ENCODE results near the gene GUCA1A. TPM values are rescaled to one million over a fixed set of nuclear protein-coding genes. Genes with fewer than 3 reads are reported as not detected.

GUCA1A gene
- total RNA-seq, 1 experiment from 2014 or later, result 17.2 TPM

DNA sequence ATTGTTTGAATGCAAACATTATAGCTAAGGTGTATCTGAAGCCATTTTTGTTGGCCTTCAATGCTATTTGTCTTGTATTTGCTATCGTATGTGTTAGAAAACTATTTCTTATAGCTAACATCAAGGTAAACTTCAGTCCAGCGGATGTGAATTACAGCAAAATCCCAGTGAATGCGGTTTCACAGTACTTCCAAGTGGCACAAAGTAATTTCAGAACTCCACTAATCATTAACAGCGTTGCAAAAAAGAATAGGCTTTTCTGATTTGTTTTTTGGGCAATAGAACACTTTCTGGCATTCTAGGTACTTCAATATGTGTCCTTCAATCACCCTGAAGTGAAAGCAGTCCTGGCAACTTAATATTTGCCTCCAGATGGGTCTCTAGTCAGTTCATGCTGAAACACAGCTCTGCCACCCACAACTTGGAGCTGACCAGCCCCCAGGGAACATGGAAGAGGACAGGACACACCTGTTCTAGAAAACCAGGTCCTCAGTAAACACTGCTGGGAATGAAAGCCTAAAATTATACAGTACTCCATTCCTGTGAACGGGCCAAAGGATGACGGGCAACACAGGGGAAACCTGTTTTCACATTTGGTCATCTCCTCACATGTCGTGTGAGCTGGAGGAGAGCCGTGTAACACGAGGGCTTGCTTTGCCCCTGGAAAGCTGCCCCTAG lies 54.1 kb downstream of the GUCA1A start:
- Histone ChIP-seq H3K4me2 (ENCODE audit: insufficient read depth, insufficient read length, low read length) (no peak overlapping the region), H3K9ac (ENCODE audit: extremely low read depth, insufficient read length, low read length) (no peak overlapping the region), H2BK12ac (ENCODE audit: insufficient read length, low read depth, low read length) (no peak overlapping the region), H2BK5ac (ENCODE audit: insufficient read length, low read length) (no peak overlapping the region), H2AK5ac (ENCODE audit: insufficient read length, low read length) (no peak overlapping the region), H3K14ac (ENCODE audit: insufficient read depth, low read length) (no peak overlapping the region), H3K9me3 (ENCODE audit: control insufficient read depth, low read depth, low read length) (no peaks in the 10 kb centered on the region), H3K79me2 (ENCODE audit: insufficient read depth, low read length) (no peaks in the 10 kb centered on the region), H3K23me2 (ENCODE audit: insufficient read length, low read depth, low read length, poor library complexity, severe bottlenecking) (no peaks in the 10 kb centered on the region), H3K18ac (ENCODE audit: insufficient read length, low read depth, low read length) (no peak overlapping the region), H2BK15ac (ENCODE audit: low read depth, low read length) (no peak overlapping the region), H3K4ac (ENCODE audit: low read depth, low read length) (no peak overlapping the region), H2BK20ac (ENCODE audit: low read depth, low read length, poor library complexity, severe bottlenecking) (no peak overlapping the region), H4K5ac (ENCODE audit: insufficient read length, low read depth, low read length) (no peak overlapping the region), H3K79me1 (ENCODE audit: insufficient read depth, low read depth, low read length, poor library complexity, severe bottlenecking) (no peaks in the 10 kb centered on the region), H3T11ph (ENCODE audit: low read length) (no peak overlapping the region), H4K8ac (replicated peaks; ENCODE audit: insufficient read length, low read depth, low read length) (no peak overlapping the region), H4K91ac (ENCODE audit: insufficient read length, low read depth, low read length) (no peak overlapping the region), H4K20me1 (ENCODE audit: control insufficient read depth, insufficient read depth, insufficient read length) (no peaks in the 10 kb centered on the region), H2BK120ac (ENCODE audit: low read depth, low read length, poor library complexity, severe bottlenecking) (no peak overlapping the region), H2AFZ (ENCODE audit: low read length) (no peak overlapping the region), H3K27me3 (ENCODE audit: insufficient read depth, low read length) (no peaks in the 10 kb centered on the region), H3K23ac (ENCODE audit: insufficient read length, low read depth, low read length) (no peak overlapping the region), H3K4me1 (ENCODE audit: insufficient read depth, low read length) (no peaks in the 10 kb centered on the region), H3K27ac (ENCODE audit: insufficient read length, low read depth, low read length) (no peak overlapping the region), H3K56ac (ENCODE audit: insufficient read length, low read depth, low read length) (no peak overlapping the region)
- no peak for DNase-seq
- no peaks in the 10 kb centered on the region for H3K27me3 Mint-ChIP-seq (ENCODE audit: low read depth)
- H3K4me1 Mint-ChIP-seq, result peaks cover 0 to 5% of the 10 kb centered on the region in 2 experiments; a peak in 3 of 4 replicates
- TF ChIP-seq, protein P1, sequence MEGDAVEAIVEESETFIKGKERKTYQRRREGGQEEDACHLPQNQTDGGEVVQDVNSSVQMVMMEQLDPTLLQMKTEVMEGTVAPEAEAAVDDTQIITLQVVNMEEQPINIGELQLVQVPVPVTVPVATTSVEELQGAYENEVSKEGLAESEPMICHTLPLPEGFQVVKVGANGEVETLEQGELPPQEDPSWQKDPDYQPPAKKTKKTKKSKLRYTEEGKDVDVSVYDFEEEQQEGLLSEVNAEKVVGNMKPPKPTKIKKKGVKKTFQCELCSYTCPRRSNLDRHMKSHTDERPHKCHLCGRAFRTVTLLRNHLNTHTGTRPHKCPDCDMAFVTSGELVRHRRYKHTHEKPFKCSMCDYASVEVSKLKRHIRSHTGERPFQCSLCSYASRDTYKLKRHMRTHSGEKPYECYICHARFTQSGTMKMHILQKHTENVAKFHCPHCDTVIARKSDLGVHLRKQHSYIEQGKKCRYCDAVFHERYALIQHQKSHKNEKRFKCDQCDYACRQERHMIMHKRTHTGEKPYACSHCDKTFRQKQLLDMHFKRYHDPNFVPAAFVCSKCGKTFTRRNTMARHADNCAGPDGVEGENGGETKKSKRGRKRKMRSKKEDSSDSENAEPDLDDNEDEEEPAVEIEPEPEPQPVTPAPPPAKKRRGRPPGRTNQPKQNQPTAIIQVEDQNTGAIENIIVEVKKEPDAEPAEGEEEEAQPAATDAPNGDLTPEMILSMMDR (conservative IDR thresholded peaks at IDR 0.05), result no peak
- H3K27ac Mint-ChIP-seq, result peak overlapping the region in 1 of 3 experiments; percentile 77; a peak in 3 of 7 replicates
- H3K36me3 Mint-ChIP-seq (ENCODE audit: insufficient read depth in 1 of 3, low read depth in 3 of 3), result peaks cover 9 to 32% (median 28%) of the 10 kb centered on the region in 3 experiments; a peak in 6 of 7 replicates
- H3K9me3 Mint-ChIP-seq, result no peaks in the 10 kb centered on the region
- no CpG with 5 or more reads among the region's 9 CpGs for WGBS (ENCODE audit: extremely low coverage, insufficient read length, low lambda C conversion rate)
- H3K4me3 Mint-ChIP-seq, result no peak overlapping the region
